Suppressor macrophage treated with lipopolysaccharide for 4 hours (primary cell): ENCODE data around the gene FAM83E.
"Not testable (repeated sequence)": the region's sequence is repeated elsewhere in the genome, so short reads cannot be mapped to it uniquely, and the experiment has no call there.

Experiments
- DNase-seq: peaks from one replicate; pipeline ENCODE4 v3.0.0-alpha.2; 2020

Gene FAM83E

DNA sequence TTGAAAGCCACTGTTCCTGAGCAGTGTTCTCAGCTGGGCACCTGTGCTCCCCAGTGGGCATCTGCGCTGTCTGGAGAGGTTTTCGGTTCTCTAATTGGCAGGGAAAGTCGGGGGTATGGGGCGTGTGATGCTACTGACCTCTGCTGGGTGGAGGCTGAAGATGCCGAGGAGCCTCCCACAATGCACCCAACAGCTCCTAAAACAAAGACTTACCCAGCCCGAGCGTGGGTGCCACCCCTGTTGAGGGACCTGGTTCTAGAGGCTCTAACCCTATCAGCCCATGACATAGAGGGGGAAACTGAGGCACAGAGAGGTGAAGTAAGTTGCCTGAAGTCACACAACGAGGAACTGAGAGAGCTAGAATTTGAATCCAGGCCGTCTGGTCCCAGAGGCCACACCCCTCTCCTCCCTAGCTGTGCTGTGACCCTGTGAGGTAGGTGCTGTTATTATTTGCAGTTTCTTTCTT, 6.0 kb downstream of the FAM83E start:
- DNase-seq: peak; percentile 71

DNA sequence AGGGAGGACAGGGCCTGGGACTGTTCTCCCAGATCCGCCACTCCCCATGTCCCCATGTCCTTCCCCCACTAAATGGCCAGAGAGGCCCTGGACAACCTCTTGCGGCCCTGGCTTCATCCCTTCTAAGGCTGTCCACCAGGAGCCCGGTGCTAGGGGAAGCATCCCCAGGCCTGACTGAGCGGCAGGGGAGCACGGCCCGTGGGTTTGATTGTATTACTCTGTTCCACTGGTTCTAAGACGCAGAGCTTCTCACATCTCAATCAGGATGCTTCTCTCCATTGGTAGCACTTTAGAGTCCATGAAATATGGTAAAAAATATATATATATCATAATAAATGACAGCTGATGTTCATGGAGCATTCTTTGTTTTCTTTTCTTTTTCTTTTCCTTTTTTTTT, 7.5 kb downstream of the FAM83E start:
- DNase-seq: no peak

GRCh38 chr19:48606463-48607358, 8.2 kb downstream of the FAM83E start, which contains the start of gene SPACA4:
Gene SPACA4 (plus strand): TSS chr19:48606742. CDS start chr19:48606979, 237 bp downstream.
- no peak for DNase-seq

- no peak for DNase-seq
Measured at GRCh38 chr19:48603850-48604249, 11.0 kb downstream of the FAM83E start.

DNA sequence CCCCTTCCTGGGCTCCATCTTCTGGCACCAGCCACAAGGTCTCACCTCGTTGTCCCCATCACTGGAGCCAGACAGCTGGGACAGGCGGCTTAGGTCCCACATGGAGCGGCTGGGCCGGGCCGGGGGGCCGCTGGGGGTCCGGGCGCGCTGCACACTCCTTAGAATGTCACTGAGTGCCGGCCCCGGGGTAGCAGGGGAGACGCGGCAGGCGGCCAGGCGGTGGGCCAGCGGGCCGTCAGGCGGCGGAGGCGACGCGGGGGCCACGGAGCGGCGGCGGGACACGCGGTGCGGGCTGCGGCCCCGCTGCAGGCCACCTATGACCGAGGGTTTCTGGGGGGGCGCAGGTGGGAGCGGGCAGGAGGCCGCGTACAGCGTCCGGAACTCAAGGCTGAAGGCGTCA, 11.4 kb downstream of the FAM83E start:
- DNase-seq: no peak

- DNase-seq: no peak
Measured at GRCh38 chr19:48603001-48603400, 11.9 kb downstream of the FAM83E start.

GRCh38 chr19:48600679-48601417, 14.0 kb downstream of the FAM83E start:
- DNase-seq: no peak

- no peak for DNase-seq
Measured at GRCh38 chr19:48598996-48599700, 15.7 kb downstream of the FAM83E start.

DNA sequence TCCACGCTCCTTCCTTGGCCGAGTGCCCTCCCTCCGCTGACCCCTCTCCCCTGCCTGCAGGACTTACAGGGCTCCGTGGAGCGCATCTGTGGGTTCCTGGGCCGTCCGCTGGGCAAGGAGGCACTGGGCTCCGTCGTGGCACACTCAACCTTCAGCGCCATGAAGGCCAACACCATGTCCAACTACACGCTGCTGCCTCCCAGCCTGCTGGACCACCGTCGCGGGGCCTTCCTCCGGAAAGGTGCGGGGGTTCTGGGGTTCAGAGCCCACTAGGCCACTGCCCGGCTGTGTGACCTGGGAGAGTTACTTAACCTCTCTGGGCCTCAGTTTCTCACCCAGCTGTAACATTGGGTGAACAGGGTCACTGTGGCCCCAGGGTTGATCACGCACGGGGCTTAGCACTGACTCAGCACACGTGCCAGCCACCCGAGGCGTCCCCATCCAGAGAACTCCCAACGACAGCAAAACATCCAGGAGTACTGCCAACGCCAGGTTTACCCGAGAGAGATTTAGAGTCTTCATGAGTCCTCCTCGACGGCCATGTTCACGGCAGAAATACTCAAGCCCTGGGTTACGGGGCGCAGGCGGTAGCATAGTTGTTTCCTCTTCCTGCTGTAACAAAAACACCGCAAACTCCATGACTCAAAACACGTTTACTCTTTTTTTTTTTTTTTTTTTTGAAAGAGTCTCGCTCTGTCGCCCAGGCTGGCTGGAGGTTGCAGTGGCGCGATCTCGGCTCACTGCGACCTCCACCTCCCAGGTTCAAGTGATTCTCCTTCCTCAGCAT, 18.0 kb downstream of the FAM83E start:
- no peak for DNase-seq

DNA sequence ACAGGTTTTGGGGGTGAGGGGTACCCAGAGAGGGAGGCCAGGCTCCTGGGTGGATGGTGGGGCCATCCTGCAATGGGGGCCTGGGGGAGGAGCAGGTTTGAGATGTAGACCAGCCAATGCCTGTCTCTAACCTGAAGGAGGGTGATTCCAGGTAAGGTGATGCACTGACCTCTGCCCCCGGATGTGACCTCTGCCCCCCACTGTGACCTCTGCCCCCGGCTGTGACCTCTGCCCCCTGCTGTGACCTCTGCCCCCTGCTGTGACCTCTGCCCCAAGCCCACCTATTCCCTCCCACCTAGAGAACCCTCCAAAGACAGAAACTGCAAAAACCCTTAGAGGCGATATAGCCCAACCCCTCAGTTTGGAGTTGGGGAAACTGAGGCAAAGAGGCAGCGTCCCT, 18.6 kb downstream of the FAM83E start:
- DNase-seq: no peak

GRCh38 chr19:48595833-48596232, 19.0 kb downstream of the FAM83E start:
- DNase-seq: no peak

- no peak for DNase-seq
Measured at GRCh38 chr19:48595171-48595570, 19.7 kb downstream of the FAM83E start.

GRCh38 chr19:48591021-48591420, 23.9 kb downstream of the FAM83E start:
- peak; percentile 17 for DNase-seq

DNA sequence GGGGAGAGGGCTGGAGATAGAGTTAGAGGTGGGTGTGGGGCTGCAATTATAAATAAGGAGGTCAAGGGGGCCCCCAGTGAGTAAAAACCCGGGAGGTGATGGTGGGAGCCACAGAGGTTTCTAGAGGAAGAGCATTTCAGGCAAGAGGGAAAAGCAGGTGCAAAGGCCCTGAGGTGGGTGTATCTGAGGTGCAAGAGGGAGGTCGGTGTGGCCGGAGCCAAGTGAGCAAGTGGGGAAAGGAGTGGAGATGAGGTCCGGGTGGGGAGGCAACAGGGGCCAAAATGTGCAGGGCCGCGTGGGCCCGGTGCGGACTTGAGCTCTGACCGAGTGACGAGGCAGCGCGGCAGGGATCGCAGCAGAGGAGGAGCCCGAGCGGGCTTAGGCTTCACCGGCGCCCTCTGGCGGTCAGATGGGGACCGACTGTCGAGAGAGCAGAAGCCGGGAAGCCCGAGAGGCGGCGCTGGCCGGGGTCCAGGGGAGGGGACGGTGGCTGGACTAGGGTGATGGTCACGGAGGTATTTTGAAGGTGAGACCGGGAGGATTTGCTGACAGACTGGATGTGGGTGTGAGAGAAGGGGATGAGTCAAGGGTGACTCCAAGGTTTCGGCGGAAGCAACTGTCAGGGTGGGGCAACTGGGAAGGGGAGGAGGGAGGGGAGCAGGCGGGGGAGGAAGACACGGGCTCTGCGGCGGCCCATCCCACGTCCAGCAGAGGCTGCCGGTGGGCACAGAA, 26.0 kb downstream of the FAM83E start:
- peak; percentile 91 for DNase-seq

DNA sequence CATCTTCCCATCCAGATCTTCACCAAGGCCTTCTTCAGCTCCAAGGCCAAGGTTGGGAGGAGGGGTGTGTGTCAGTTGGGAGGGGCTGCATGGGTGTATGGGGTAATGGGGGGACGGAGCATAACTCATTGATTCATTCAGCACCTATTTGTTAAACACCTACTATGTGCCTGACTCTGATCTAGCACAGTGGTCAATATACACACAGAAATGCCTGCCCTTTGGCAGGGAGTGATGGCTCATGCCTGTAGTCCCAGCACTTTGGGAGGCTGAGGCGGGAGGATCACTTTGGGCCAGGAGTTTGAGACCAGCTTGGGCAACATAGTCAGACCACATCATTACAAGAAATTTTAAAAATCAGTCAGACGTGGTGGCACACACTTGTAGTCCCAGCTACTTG, 27.5 kb downstream of the FAM83E start:
- DNase-seq: no peak

DNA sequence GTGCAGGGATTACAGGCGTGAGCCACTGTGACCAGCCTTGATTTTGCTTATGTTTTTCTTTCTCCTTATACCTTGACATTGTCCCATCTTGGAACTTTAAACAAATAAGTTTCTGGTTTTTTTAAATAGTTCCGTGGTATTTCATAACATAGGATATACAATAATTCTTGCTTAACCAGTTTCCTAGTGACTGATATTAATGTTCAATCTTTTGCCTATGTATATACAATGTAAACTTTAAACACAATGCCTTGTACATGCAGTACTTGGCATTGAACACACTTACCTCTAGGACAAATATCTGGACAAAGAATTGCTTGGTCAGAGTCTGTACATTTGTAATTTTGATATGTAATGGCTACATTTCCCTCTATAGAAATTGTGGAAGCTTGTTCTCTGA, 32.7 kb downstream of the FAM83E start:
- no peak for DNase-seq

GRCh38 chr19:48578891-48579290, 36.0 kb downstream of the FAM83E start:
- DNase-seq: no peak

- not testable (repeated sequence) for DNase-seq
Measured at GRCh38 chr19:48577908-48578307, 37.0 kb downstream of the FAM83E start.

DNA sequence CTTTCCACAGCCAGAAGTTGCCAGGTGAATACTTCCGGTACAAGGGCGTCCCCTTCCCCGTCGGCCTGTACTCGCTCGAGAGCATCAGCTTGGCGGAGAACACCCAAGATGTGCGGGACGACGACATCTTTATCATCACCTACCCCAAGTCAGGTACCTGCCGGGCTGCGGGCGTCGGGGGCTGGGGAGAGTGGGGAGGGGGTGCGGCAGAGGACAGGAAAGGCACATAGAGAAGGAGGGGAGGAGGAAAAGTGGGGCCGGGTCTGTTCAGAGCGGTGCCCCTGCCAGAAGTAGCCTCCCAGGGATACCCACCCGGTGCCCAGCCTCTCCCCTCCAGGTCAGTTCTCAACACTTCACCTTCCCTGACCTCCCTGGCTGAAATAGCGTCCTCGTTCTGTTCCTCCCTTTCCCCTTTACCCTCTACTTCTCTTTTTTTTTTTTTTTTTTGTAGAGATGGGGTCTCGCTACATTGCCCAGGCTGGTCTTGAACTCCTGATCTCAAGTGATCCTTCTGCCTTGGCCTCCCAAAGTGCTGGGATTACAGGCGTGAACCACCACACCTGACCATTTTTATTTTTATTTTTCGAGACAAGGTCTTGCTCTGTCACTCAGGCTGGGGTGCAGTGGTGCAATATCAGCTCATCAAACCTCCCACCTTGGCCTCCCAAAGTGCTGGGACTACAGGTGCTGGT, 38.8 kb downstream of the FAM83E start:
- DNase-seq: no peak

DNA sequence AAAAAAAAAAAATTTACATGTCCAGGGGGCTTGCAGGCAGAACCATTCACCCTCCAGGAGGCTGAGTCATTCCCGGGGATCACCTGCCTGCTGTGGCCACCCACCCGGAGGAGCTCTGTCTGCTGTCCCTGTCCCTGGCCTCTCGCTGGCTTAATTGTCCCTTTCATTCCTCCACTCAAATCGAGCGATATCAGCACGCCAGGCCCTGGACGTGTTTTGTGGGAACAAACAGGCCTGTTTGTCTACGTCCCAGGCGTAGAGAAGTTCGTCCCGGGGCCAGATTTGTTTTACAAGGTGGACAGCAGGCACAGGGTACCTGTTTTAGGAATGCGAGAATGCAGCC, 41.7 kb downstream of the FAM83E start:
- DNase-seq: no peak
